Right atrium auricular region (tissue), 2 donors: ENCODE measurements around the gene KIFC1. TPM values are rescaled to one million over a fixed set of nuclear protein-coding genes. Genes with fewer than 3 reads are reported as not detected.

Experiments used
- DNase-seq: peaks from one replicate; pipeline ENCODE4 v3.0.0-alpha.2; 2019; ENCODE audit warnings: low spot score
- H3K27ac ChIP-seq, 2 donors: fragments of 200-600 bp; sonication (generic); 1 replicate in 1 of 2; 2 replicates in 1 of 2; pipeline ENCODE4 v1.5.1; 2016 to 2019
- H3K27me3 ChIP-seq, 2 donors: fragments of 200-600 bp; sonication (generic); one replicate each; pipeline versions ENCODE4 v1.5.1 to v1.6.0; 2017 to 2019
- H3K36me3 ChIP-seq: fragments of 200-600 bp; sonication (generic); one replicate; pipeline ENCODE4 v1.5.1; 2016
- H3K4me1 ChIP-seq, 2 donors: fragments of 200-600 bp; sonication (generic); one replicate each; pipeline versions ENCODE4 v1.5.1 to v1.6.0; 2017 to 2019
- H3K4me3 ChIP-seq, 2 donors: fragments of 200-600 bp; sonication (generic); 1 replicate in 1 of 2; 2 replicates in 1 of 2; pipeline ENCODE4 v1.5.1; 2017 to 2019; ENCODE audit warnings: mild to moderate bottlenecking in 1 of 2, moderate library complexity in 1 of 2
- H3K9me3 ChIP-seq, 2 donors: fragments of 200-600 bp; sonication (generic); one replicate each; pipeline ENCODE4 v1.5.1; 2019
- total RNA-seq, 2 donors: library from RNA; depleted of rRNA; stranded (reverse); fragments of >200 nt; gene quantifications; one replicate each; pipeline ENCODE4 v1.1.0, GENCODE V29; 2016
- TF ChIP-seq, protein P1 (sequence below), 2 donors: fragments of 200-600 bp; sonication (generic); IDR thresholded peaks; one replicate each; pipeline ENCODE4 v1.5.1; 2019; ENCODE audit warnings: antibody characterized with exemption in 2 of 2

Gene KIFC1
- total RNA-seq, 2 donors from 2014 or later, result 0.59 to 1.6 TPM

DNA sequence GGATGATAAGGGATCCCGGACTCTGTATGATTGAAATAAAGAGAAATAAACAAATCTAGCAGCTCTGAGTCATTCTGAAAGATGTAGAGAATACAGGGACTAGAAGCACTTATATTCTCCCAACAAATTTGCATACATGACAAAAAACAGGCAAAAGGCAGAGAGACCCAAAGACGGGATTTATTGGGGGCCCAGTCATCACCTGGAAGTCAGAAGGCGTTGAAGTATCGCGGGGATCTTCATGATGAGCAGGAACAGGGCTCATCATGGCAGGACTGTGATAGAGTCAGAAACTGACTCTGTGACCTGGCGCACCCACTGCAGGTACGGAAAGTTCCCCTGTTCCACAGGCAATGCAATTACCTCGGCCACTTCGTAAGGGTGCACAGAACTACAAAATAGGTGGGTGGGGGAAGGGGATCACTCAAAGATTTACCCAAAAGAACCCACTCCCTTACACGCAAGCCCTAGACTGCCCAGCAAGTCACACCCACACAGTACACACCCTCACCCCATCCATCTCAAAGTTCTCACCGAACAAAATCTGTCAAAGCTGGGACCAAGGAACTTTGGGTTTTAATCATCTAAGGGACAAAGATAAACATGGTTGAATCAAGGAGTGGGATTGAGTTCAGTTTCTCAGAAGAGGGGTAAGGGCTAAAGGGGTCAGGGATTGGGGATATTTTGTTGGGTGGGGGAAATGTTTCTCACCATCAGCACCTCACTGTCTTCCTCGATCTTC, 24.9 kb downstream of the KIFC1 start:
- peak overlapping the region; percentile 96 to 97 for H3K27ac ChIP-seq
- H3K4me3 ChIP-seq, result peak overlapping the region in 1 of 2 donors; percentile 71
- DNase-seq, result no peak
- H3K27me3 ChIP-seq, result no peaks in the 10 kb centered on the region
- H3K36me3 ChIP-seq, result peaks cover 39% of the 10 kb centered on the region
- peaks cover 0 to 54% of the 10 kb centered on the region in 2 donors for H3K4me1 ChIP-seq
- TF ChIP-seq, protein P1, sequence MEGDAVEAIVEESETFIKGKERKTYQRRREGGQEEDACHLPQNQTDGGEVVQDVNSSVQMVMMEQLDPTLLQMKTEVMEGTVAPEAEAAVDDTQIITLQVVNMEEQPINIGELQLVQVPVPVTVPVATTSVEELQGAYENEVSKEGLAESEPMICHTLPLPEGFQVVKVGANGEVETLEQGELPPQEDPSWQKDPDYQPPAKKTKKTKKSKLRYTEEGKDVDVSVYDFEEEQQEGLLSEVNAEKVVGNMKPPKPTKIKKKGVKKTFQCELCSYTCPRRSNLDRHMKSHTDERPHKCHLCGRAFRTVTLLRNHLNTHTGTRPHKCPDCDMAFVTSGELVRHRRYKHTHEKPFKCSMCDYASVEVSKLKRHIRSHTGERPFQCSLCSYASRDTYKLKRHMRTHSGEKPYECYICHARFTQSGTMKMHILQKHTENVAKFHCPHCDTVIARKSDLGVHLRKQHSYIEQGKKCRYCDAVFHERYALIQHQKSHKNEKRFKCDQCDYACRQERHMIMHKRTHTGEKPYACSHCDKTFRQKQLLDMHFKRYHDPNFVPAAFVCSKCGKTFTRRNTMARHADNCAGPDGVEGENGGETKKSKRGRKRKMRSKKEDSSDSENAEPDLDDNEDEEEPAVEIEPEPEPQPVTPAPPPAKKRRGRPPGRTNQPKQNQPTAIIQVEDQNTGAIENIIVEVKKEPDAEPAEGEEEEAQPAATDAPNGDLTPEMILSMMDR (IDR thresholded peaks at IDR 0.05), result no peak
- H3K9me3 ChIP-seq, result no peaks in the 10 kb centered on the region

DNA sequence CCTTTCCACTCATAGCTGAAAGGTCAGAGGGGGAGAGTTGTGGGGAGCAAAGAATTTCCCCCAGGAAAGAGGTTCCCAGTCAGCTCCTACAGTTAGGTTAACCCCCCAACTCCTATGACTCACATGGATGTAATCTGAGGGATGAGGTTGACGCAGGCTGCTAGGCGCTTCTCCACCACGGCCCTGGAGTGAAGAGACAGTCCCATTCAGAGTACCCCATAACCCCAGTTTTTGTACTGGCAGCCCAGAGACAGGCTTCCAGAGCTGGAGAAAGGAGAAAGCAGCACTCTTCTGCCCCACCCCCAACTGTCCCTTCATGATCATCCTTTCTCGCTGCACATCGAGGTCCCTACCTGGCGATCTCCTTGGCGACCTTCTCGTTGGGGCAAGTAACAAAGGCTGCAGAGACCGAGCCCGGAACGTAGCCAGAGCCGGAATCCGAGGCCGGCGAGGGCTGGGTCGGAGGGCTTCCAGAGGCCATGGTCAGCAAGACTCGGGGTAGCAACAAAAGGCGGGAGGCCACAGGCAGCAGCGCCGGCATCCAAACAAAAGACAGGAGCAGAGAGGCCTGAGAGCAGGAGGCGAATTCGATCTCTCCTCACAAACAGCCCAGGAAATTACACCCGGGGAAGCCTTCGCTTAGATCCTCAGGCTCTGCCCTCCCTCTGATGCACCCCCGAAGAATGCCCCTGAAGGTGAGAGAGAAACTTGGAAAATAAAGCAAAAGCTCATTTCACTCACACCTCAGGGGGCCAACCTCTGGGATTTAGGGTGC, 25.7 kb downstream of the KIFC1 start:
- TF ChIP-seq, protein P1 (IDR thresholded peaks at IDR 0.05), result no peak
- no peaks in the 10 kb centered on the region for H3K27me3 ChIP-seq
- no peak for DNase-seq
- peak overlapping the region; percentile 57 to 71 for H3K4me3 ChIP-seq
- H3K36me3 ChIP-seq, result peaks cover 38% of the 10 kb centered on the region
- H3K4me1 ChIP-seq, result peaks cover 0 to 46% of the 10 kb centered on the region in 2 donors
- H3K27ac ChIP-seq, result peak overlapping the region; percentile 96 to 97
- no peaks in the 10 kb centered on the region for H3K9me3 ChIP-seq

DNA sequence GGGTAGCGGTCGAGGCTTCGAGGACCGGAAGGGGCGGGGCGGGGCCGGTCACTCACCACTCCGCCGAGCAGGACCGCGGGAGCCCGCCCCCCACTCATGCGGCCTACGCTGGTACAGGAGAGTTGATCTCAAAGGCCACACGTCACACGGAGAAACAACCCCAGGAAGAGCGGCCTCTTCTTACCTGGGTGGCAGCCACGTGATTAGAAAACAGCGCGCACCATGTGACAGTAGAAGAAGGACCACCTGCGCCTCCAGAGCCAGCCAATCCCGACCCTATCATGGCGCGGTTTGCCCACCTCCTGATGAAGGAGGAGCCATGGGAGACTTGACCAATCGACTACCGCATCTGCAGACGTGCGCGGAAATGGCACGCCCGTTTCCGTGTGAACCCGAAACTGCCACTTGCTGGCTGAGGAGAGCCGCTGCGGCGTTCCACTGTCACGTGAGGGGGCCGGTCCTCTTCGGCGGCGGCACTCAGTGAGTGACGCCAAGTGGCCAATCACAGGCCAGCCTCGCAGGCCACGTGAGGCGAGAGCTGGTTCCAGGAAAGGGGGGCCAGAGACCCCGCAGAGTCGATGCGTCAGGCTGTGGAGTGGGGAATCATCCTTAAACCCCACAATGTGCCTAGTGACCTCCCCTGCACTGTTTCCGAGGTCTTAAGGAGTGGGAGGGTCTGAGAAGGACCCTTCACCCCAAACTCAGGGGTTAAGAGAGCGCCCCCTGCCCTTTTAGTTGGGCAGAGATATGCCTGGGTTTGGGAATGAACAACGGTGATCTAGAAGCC, 26.5 kb downstream of the KIFC1 start, which contains the start of gene CUTA:
Gene CUTA, minus strand, starts transcription at position 205 of the 787 bp plus-strand sequence. Its CDS starts 107 bp downstream, at position 98.
- peaks cover 0 to 39% of the 10 kb centered on the region in 2 donors for H3K4me1 ChIP-seq
- H3K9me3 ChIP-seq, result no peaks in the 10 kb centered on the region
- DNase-seq, result peak; percentile 100
- peaks cover 30% of the 10 kb centered on the region for H3K36me3 ChIP-seq
- peak within 1 kb of the TSS; percentile 96 to 97 for H3K27ac ChIP-seq
- TF ChIP-seq, protein P1 (IDR thresholded peaks at IDR 0.05), result peak; percentile 34 to 62
- H3K27me3 ChIP-seq, result no peaks in the 10 kb centered on the region
- peak within 1 kb of the TSS; percentile 57 to 71 for H3K4me3 ChIP-seq

DNA sequence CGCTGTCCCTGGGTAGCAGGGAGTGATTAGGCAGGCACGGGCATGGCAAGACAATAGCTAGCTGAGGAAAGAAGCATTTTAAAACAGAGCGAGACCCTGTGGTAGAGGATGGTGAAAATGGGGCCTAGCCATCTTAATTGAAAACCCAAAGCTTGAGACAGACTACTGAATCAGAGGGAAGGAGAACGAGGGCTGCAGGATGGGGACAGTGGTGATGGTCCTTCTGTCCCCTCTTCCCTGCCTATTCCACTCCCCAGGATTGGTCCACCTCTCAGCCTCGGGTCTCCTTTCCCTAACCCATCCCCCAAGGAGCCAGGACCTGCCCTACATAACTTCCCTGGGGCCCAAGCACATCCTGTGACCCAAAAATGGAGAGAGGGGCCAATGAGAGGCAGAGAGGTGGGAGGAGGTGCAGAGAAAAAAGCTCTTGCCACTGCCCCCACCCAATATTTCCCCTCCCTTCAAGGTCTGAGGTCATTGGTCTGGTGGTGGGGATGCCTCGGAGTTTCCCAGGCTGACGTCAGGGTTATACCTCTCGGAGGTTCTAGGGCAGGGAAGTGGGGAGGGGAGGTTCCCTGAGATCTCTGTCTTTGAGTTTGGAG, 27.2 kb downstream of the KIFC1 start:
- Histone ChIP-seq H3K4me1 (peaks cover 0 to 39% of the 10 kb centered on the region in 2 donors), H3K9me3 (no peaks in the 10 kb centered on the region), H3K27me3 (no peaks in the 10 kb centered on the region), H3K27ac (peak overlapping the region; percentile 96 to 97), H3K36me3 (peaks cover 23% of the 10 kb centered on the region), H3K4me3 (peak overlapping the region; percentile 35 to 71)
- TF ChIP-seq, protein P1 (IDR thresholded peaks at IDR 0.05), result no peak
- DNase-seq, result no peak
